Fibroblast of lung (primary cell): Measurements from ENCODE around the gene MAP4K5. TPM values are rescaled to one million over a fixed set of nuclear protein-coding genes. Genes with fewer than 3 reads are reported as not detected.

Experiments used
- DNase-seq, 2 donors: peaks; one replicate each; pipeline versions ENCODE4 v3.0.0 to v3.0.0-alpha.2; 2010; ENCODE audit warnings: low read depth in 2 of 2
- H2AFZ ChIP-seq: 2 replicates; pipeline ENCODE4 v1.5.1; 2012; ENCODE audit warnings: low read length, control low read depth, inconsistent platforms
- H3K27ac ChIP-seq: 2 replicates; pipeline ENCODE4 v1.5.1; 2011; ENCODE audit warnings: low read length, control low read depth; ENCODE audit not compliant: insufficient read depth
- H3K27me3 ChIP-seq: 2 replicates; pipeline ENCODE4 v1.5.1; 2011; ENCODE audit warnings: mild to moderate bottlenecking, low read length; ENCODE audit not compliant: control insufficient read depth, insufficient read depth
- H3K36me3 ChIP-seq: 2 replicates; pipeline ENCODE4 v1.5.1; 2011; ENCODE audit warnings: low read length; ENCODE audit not compliant: control insufficient read depth, insufficient read depth
- H3K4me1 ChIP-seq: 2 replicates; pipeline ENCODE4 v1.5.1; 2011; ENCODE audit warnings: low read length; ENCODE audit not compliant: control insufficient read depth, insufficient read depth; ENCODE audit errors: extremely low read depth
- H3K4me2 ChIP-seq: 2 replicates; pipeline ENCODE4 v1.5.1; 2011; ENCODE audit warnings: low read length, control low read depth; ENCODE audit not compliant: insufficient read depth; ENCODE audit errors: extremely low read depth
- H3K4me3 ChIP-seq, 4 experiments: fragments of 200-600 bp in 1 of 4; sonication (generic) in 1 of 4; replicated peaks in 1 of 4; 2 replicates each; pipeline ENCODE4 v1.5.1; 2011 to 2016; ENCODE audit warnings: low read length in 4 of 4, low read depth in 3 of 4, mild to moderate bottlenecking in 3 of 4, control low read depth in 2 of 4, inconsistent platforms in 1 of 4, mixed read lengths in 1 of 4; ENCODE audit not compliant: insufficient read depth in 1 of 4; ENCODE audit errors: control extremely low read depth in 1 of 4
- H3K79me2 ChIP-seq: 2 replicates; pipeline ENCODE4 v1.5.1; 2012; ENCODE audit warnings: mild to moderate bottlenecking, low read length, inconsistent platforms; ENCODE audit not compliant: control insufficient read depth, insufficient read depth
- H3K9ac ChIP-seq: 2 replicates; pipeline ENCODE4 v1.5.1; 2011; ENCODE audit warnings: mild to moderate bottlenecking, low read length, control low read depth; ENCODE audit not compliant: insufficient read depth
- H3K9me3 ChIP-seq: 2 replicates; pipeline ENCODE4 v1.5.1; 2012; ENCODE audit warnings: low read depth, low read length; ENCODE audit not compliant: control insufficient read depth, insufficient read depth
- H4K20me1 ChIP-seq: 2 replicates; pipeline ENCODE4 v1.5.1; 2011; ENCODE audit warnings: low read length; ENCODE audit not compliant: control insufficient read depth, insufficient read depth; ENCODE audit errors: extremely low read depth
- CTCF ChIP-seq, 2 donors: IDR thresholded peaks in 1 of 2; conservative IDR thresholded peaks in 1 of 2; 1 replicate in 1 of 2; 2 replicates in 1 of 2; pipeline ENCODE4 v1.5.1; 2011 to 2012; ENCODE audit warnings: low read length in 2 of 2, control low read depth in 1 of 2, inconsistent platforms in 1 of 2, low read depth in 1 of 2, mild to moderate bottlenecking in 1 of 2
- EZH2 ChIP-seq: IDR thresholded peaks from 2 replicates; pipeline ENCODE4 v1.5.1; 2012; ENCODE audit warnings: low read length, control low read depth, mild to moderate bottlenecking; ENCODE audit errors: missing control alignments
- polyA minus RNA-seq: library from RNA; depleted of rRNA, polyadenylated mRNA; stranded (reverse); fragments of >200 nt; gene quantifications from 2 replicates; pipeline ENCODE4 v1.2.3, GENCODE V29; 2011; ENCODE audit warnings: low replicate concordance
- polyA plus RNA-seq, 2 donors: library from polyadenylated mRNA; depleted of rRNA in 1 of 2; stranded (reverse) in 1 of 2; unstranded in 1 of 2; fragments of >200 nt; gene quantifications; 2 replicates each; pipeline ENCODE4 v1.2.1, GENCODE V29; 2011 to 2012; ENCODE audit warnings: missing spikeins in 1 of 2
- total RNA-seq: library from RNA; depleted of rRNA; stranded (reverse); fragments of >200 nt; gene quantifications from 2 replicates; pipeline ENCODE4 v1.2.1, GENCODE V29; 2014

MAP4K5 gene
- total RNA-seq = 40.6 and 41.1 TPM in 2 replicates
- polyA plus RNA-seq = 26.3 and 39.4 TPM in 2 replicates
- polyA plus RNA-seq (2012) = 22.2 and 32.0 TPM in 2 replicates
- polyA minus RNA-seq = 3.5 and 3.8 TPM in 2 replicates

DNA sequence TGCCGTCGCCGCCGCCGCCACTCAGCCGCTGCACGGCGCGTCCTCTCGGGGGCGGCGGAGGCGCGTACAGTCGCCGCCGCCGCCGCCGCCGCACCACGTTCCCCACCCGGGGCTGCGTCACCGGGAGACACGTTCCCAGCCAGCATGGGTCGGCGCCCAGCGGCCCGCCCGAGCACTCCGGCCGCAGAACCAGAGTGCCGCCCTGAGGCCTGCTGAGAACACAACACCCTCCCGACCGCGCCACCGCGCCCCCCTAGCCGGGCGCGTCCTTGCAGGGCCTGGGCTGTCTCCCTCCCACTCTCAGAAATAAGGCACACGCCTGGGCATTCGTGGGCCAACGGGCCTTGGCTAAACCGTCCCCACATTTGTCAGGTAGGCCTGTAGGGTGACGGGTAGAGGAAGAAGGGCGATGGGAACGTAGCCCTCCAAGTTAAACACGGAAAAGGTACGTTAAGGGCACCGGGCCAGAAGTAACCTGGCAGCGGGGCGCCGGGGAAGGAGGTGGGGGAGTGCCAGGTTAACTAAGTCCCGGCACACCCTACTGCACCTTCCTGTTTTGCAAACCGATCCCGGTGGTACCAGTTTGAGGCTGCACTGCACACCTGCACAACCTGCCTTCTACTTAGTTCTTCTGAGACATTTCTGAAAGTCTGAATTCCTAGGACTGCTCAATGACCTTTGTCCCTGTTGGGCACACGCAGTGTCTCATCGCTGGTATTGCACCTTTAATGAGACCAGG lies at the start of gene MAP4K5:
Gene MAP4K5 (minus strand): TSS at position 68 of the 739 bp plus-strand sequence. CDS start 520 bp downstream, outside the sequence.
- Histone ChIP-seq H3K4me1 (peaks cover 19% of the 10 kb centered on the region), H3K9ac (peak within 1 kb of the TSS; percentile 86), H3K27me3 (no peaks in the 10 kb centered on the region), H3K4me2 (peak within 1 kb of the TSS; percentile 98), H2AFZ (peak within 1 kb of the TSS; percentile 97), H3K4me3 (peak within 1 kb of the TSS; percentile 48 to 97 (median 72)), H3K79me2 (peaks cover 45% of the 10 kb centered on the region), H4K20me1 (no peaks in the 10 kb centered on the region), H3K9me3 (no peaks in the 10 kb centered on the region), H3K36me3 (no peaks in the 10 kb centered on the region), H3K27ac (peak within 1 kb of the TSS; percentile 88)
- peak; percentile 89 to 91 for DNase-seq
- no peak for TF ChIP-seq EZH2
- peak; percentile 72 to 81 for TF ChIP-seq CTCF (conservative IDR thresholded peaks at IDR 0.05 in 1 of 2, IDR thresholded peaks at IDR 0.05 in 1 of 2; ENCODE audit: low read depth in 1 of 2, low read length in 2 of 2)

- Histone ChIP-seq H3K79me2 (no peaks in the 10 kb centered on the region), H3K9ac (no peak overlapping the region), H4K20me1 (no peaks in the 10 kb centered on the region), H3K36me3 (no peaks in the 10 kb centered on the region), H3K9me3 (no peaks in the 10 kb centered on the region), H3K4me2 (no peak overlapping the region), H3K27ac (no peak overlapping the region), H3K27me3 (no peaks in the 10 kb centered on the region), H3K4me3 (no peak overlapping the region), H2AFZ (no peak overlapping the region), H3K4me1 (no peaks in the 10 kb centered on the region)
- TF ChIP-seq EZH2 = no peak
- TF ChIP-seq CTCF (conservative IDR thresholded peaks at IDR 0.05 in 1 of 2, IDR thresholded peaks at IDR 0.05 in 1 of 2; ENCODE audit: low read depth in 1 of 2, low read length in 2 of 2) = no peak
- DNase-seq = no peak
Measured at GRCh38 chr14:50578433-50578832, 46.1 kb upstream of the MAP4K5 start.

GRCh38 chr14:50577982-50578381 lies 45.6 kb upstream of the MAP4K5 start:
- TF ChIP-seq CTCF (conservative IDR thresholded peaks at IDR 0.05 in 1 of 2, IDR thresholded peaks at IDR 0.05 in 1 of 2; ENCODE audit: low read depth in 1 of 2, low read length in 2 of 2) = no peak
- no peak for TF ChIP-seq EZH2
- Histone ChIP-seq H3K36me3 (no peaks in the 10 kb centered on the region), H3K4me2 (no peak overlapping the region), H2AFZ (no peak overlapping the region), H3K27ac (no peak overlapping the region), H3K9me3 (no peaks in the 10 kb centered on the region), H3K4me1 (no peaks in the 10 kb centered on the region), H3K27me3 (no peaks in the 10 kb centered on the region), H3K9ac (no peak overlapping the region), H3K4me3 (no peak overlapping the region), H3K79me2 (no peaks in the 10 kb centered on the region), H4K20me1 (no peaks in the 10 kb centered on the region)
- DNase-seq = no peak
